ENCODE measurements around the gene PAK2. TPM values are rescaled to one million over a fixed set of nuclear protein-coding genes. Genes with fewer than 3 reads are reported as not detected.
"Not testable (repeated sequence)": the region's sequence is repeated elsewhere in the genome, so short reads cannot be mapped to it uniquely, and the experiment has no call there.

Gene PAK2
- total RNA-seq, 1 donor from 2014 or later = 76.7 TPM

- H3K27me3 Mint-ChIP-seq (ENCODE audit: unreplicated experiment) = no peaks in the 10 kb centered on the region
- peaks cover 10% of the 10 kb centered on the region for H3K36me3 Mint-ChIP-seq (ENCODE audit: unreplicated experiment)
- H3K4me1 Mint-ChIP-seq (ENCODE audit: unreplicated experiment) = no peaks in the 10 kb centered on the region
- no peak overlapping the region for H3K4me3 Mint-ChIP-seq (ENCODE audit: unreplicated experiment)
- no peaks in the 10 kb centered on the region for H3K9me3 Mint-ChIP-seq (ENCODE audit: unreplicated experiment)
- no peak for TF ChIP-seq CTCF (IDR thresholded peaks at IDR 0.05)
- H3K27ac Mint-ChIP-seq (ENCODE audit: unreplicated experiment) = no peak overlapping the region
- DNase-seq (ENCODE audit: extremely low spot score, unreplicated experiment) = no peak
Observed at GRCh38 chr3:196835086-196835485, 95.4 kb downstream of the PAK2 start.

DNA sequence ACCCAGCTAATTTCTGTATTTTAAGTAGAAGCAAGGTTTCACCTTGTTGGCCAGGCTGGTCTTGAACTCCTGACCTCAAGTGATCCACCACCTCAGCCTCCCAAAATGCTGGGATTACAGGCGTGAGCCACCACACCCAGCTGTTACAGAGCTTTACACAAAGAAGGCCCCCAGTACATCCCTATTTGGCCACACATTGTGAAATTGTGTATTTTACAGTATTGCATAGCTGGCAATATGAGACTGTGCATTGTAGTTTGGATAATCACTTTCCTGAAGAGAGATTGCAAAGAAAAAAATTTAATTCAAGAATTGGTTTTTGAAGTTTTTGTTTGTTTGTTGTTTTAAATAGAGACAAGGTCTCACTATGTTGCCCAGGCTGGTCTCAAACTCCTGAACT, 97.0 kb downstream of the PAK2 start:
- not testable (repeated sequence) for DNase-seq (ENCODE audit: extremely low spot score, unreplicated experiment); H3K4me1 Mint-ChIP-seq (ENCODE audit: unreplicated experiment); H3K27ac Mint-ChIP-seq (ENCODE audit: unreplicated experiment); H3K4me3 Mint-ChIP-seq (ENCODE audit: unreplicated experiment); H3K9me3 Mint-ChIP-seq (ENCODE audit: unreplicated experiment); H3K27me3 Mint-ChIP-seq (ENCODE audit: unreplicated experiment)
- peaks cover 10% of the 10 kb centered on the region for H3K36me3 Mint-ChIP-seq (ENCODE audit: unreplicated experiment)

DNA sequence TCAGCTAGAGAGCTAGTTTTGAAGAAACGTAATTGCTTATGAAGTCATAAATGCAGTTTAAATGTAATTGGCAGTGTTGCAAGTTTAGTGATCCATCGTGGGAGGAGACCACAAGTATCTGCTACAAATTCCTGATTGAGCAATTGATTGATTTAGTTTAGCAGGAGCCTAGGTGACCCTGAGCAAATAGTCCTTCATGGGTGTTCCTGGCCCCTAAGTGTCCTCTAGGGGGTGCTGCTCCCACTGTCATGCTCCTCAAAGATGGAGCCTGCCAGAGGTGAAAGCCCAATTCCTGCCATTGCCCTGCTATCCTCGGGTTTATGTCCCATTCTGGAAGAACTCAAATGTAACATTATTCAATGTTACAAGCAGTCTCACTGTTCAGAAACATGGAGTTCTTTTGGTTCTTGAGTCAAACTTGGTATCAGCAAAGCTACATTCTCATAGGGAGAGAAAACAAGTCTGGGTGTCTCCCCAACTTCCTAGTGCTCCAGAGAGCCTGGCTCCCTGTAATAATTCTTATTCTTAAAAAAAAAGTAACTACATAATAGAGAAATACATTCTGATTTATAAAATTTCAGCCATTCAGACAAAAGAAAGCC, 98.3 kb downstream of the PAK2 start:
- no peaks in the 10 kb centered on the region for H3K27me3 Mint-ChIP-seq (ENCODE audit: unreplicated experiment)

DNA sequence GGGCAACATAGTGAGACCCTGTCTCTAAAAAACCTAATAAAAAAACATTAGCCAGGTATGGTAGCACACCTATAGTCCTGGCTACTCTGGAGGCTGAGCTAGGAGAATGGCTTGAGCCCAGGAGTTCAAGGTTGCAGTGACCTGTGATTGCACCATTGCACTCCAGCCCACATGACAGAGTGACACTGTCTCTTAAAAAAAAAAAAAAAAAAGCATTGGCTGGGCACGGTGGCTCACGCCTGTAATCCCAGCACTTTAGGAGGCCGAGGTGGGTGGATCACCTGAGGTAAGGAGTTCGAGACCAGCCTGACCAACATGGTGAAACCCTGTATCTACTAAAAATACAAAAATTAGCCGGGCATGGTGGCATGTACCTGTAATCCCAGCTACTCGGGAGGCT, 99.7 kb downstream of the PAK2 start:
- H3K4me3 Mint-ChIP-seq (ENCODE audit: unreplicated experiment); H3K27ac Mint-ChIP-seq (ENCODE audit: unreplicated experiment); H3K36me3 Mint-ChIP-seq (ENCODE audit: unreplicated experiment); DNase-seq (ENCODE audit: extremely low spot score, unreplicated experiment); H3K9me3 Mint-ChIP-seq (ENCODE audit: unreplicated experiment); H3K27me3 Mint-ChIP-seq (ENCODE audit: unreplicated experiment); H3K4me1 Mint-ChIP-seq (ENCODE audit: unreplicated experiment): not testable (repeated sequence)

More for the DNA sequence above, 98.3 kb downstream of the PAK2 start:
- H3K4me3 Mint-ChIP-seq (ENCODE audit: unreplicated experiment) = no peak overlapping the region
- no peaks in the 10 kb centered on the region for H3K4me1 Mint-ChIP-seq (ENCODE audit: unreplicated experiment)
- H3K9me3 Mint-ChIP-seq (ENCODE audit: unreplicated experiment) = no peaks in the 10 kb centered on the region
- no peak overlapping the region for H3K27ac Mint-ChIP-seq (ENCODE audit: unreplicated experiment)
- DNase-seq (ENCODE audit: extremely low spot score, unreplicated experiment) = no peak
- H3K36me3 Mint-ChIP-seq (ENCODE audit: unreplicated experiment) = peaks cover 2% of the 10 kb centered on the region
- TF ChIP-seq CTCF (IDR thresholded peaks at IDR 0.05) = peak; percentile 55

- Mint-ChIP-seq H3K27me3 (ENCODE audit: unreplicated experiment) (no peaks in the 10 kb centered on the region), H3K36me3 (ENCODE audit: unreplicated experiment) (no peaks in the 10 kb centered on the region), H3K9me3 (ENCODE audit: unreplicated experiment) (no peaks in the 10 kb centered on the region), H3K4me3 (ENCODE audit: unreplicated experiment) (no peak overlapping the region), H3K27ac (ENCODE audit: unreplicated experiment) (no peak overlapping the region), H3K4me1 (ENCODE audit: unreplicated experiment) (peaks cover 3% of the 10 kb centered on the region)
- DNase-seq (ENCODE audit: extremely low spot score, unreplicated experiment) = no peak
- no peak for TF ChIP-seq CTCF (IDR thresholded peaks at IDR 0.05)
Observed at GRCh38 chr3:196842567-196843434, 103.1 kb downstream of the PAK2 start.

DNA sequence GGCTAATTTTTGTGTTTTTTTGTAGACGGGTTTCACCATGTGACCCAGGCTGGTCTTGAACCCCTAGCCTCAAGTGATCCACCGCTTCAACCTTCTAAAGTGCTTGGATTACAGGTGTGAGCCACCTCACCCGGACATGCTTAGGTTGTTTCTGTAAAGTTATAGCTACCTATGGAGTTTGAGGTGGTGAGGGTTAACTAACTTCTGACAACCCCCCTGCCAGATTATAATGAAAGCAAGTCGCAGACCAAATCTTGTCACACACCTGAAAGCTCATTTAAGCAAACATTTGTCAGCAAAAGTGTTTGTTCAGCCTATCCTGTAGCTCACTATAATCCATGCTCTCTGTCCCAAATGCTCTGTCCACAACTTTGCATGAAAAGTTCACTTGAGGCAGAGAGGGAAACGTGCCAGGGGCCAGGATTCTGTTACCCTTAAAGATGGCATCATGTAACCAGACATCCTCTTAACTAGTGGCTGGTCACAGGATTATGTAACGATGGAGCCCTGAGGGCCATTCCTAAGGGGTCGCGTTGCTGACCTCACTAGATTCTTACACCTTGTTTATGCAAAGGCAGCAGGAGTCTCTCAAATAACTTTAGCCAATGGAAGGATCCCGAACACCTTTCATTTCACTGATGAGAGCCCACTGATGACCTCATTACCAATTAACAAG, 103.9 kb downstream of the PAK2 start:
- Mint-ChIP-seq H3K9me3 (ENCODE audit: unreplicated experiment) (no peaks in the 10 kb centered on the region), H3K27me3 (ENCODE audit: unreplicated experiment) (no peaks in the 10 kb centered on the region), H3K4me3 (ENCODE audit: unreplicated experiment) (no peak overlapping the region), H3K27ac (ENCODE audit: unreplicated experiment) (no peak overlapping the region), H3K36me3 (ENCODE audit: unreplicated experiment) (no peaks in the 10 kb centered on the region), H3K4me1 (ENCODE audit: unreplicated experiment) (peaks cover 3% of the 10 kb centered on the region)
- DNase-seq (ENCODE audit: extremely low spot score, unreplicated experiment) = no peak
- TF ChIP-seq CTCF (IDR thresholded peaks at IDR 0.05) = no peak

GRCh38 chr3:196844235-196845219, 104.9 kb downstream of the PAK2 start:
- H3K4me1 Mint-ChIP-seq (ENCODE audit: unreplicated experiment); H3K27me3 Mint-ChIP-seq (ENCODE audit: unreplicated experiment): not testable (repeated sequence)

More at GRCh38 chr3:196844235-196845219, 104.9 kb downstream of the PAK2 start:
- not testable (repeated sequence) for H3K9me3 Mint-ChIP-seq (ENCODE audit: unreplicated experiment); H3K36me3 Mint-ChIP-seq (ENCODE audit: unreplicated experiment); H3K4me3 Mint-ChIP-seq (ENCODE audit: unreplicated experiment); DNase-seq (ENCODE audit: extremely low spot score, unreplicated experiment); H3K27ac Mint-ChIP-seq (ENCODE audit: unreplicated experiment)

Measured in osteocyte (in vitro differentiated cells).